Prostate gland (tissue), 2 donors: ENCODE measurements around the gene RAB37.

Experiments used
- POLR2A ChIP-seq: fragments of 450-650 bp; IDR thresholded peaks from one replicate; pipeline ENCODE4 v1.6.1; 2016; ENCODE audit warnings: antibody characterized with exemption, mild to moderate bottlenecking
- POLR2AphosphoS5 ChIP-seq: sonication (generic); formaldehyde crosslinking; IDR thresholded peaks from one replicate; pipeline ENCODE4 v1.6.1; 2017; ENCODE audit warnings: antibody characterized with exemption
- TF ChIP-seq, protein P1 (sequence below), 4 experiments: fragments of 200-600 bp in 2 of 4; fragments of 450-650 bp in 2 of 4; sonication (generic) in 2 of 4; IDR thresholded peaks; 1 replicate in 3 of 4; 2 replicates in 1 of 4; pipeline ENCODE4 v1.5.1; 2016 to 2019; ENCODE audit warnings: antibody characterized with exemption in 4 of 4, mild to moderate bottlenecking in 2 of 4, moderate library complexity in 2 of 4

DNA sequence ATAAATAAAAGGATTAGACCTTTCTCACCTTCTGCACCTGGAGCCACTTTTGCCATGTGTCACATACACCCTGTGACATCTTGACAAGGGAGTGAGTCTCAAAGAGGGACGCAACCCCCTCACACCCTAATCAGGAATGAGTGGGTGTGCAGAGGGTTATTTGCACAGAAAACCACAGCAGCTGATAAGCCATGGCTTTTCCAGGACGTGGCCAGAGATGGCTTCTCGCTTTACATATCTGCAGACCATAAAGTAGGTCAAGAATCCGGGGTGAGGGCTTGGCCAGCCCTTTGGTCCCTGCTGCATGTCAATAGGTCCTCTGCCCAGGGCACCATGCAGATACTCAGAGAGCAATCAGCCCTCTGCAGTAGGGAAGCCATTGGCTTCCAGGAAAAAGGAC is 21.9 kb upstream of the RAB37 start:
- TF ChIP-seq, protein P1, sequence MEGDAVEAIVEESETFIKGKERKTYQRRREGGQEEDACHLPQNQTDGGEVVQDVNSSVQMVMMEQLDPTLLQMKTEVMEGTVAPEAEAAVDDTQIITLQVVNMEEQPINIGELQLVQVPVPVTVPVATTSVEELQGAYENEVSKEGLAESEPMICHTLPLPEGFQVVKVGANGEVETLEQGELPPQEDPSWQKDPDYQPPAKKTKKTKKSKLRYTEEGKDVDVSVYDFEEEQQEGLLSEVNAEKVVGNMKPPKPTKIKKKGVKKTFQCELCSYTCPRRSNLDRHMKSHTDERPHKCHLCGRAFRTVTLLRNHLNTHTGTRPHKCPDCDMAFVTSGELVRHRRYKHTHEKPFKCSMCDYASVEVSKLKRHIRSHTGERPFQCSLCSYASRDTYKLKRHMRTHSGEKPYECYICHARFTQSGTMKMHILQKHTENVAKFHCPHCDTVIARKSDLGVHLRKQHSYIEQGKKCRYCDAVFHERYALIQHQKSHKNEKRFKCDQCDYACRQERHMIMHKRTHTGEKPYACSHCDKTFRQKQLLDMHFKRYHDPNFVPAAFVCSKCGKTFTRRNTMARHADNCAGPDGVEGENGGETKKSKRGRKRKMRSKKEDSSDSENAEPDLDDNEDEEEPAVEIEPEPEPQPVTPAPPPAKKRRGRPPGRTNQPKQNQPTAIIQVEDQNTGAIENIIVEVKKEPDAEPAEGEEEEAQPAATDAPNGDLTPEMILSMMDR (IDR thresholded peaks at IDR 0.05) = no peak
- TF ChIP-seq POLR2A (no peak), POLR2AphosphoS5 (no peak)
